Mucosa of gallbladder (tissue), 1 donor: ENCODE measurements around the gene ACSM6. TPM values are rescaled to one million over a fixed set of nuclear protein-coding genes. Genes with fewer than 3 reads are reported as not detected.

Experiments used
- DNase-seq: peaks from one replicate; pipeline ENCODE4 v3.0.0-alpha.2; 2020; ENCODE audit warnings: low spot score
- total RNA-seq: library from RNA; stranded (reverse); gene quantifications from one replicate; pipeline ENCODE4 v1.2.1, GENCODE V29; 2021
- donor health status: DM: no; HTN: no; CAD: no.

The ACSM6 gene
- total RNA-seq, 1 donor from 2014 or later: not detected

- peak; percentile 69 for DNase-seq
These were observed 52.6 kb downstream of the ACSM6 start for GRCh38 chr10:95246582-95247051.

- DNase-seq: no peak
These were observed 53.3 kb downstream of the ACSM6 start for GRCh38 chr10:95247200-95247880.

GRCh38 chr10:95247881-95248583, 54.0 kb downstream of the ACSM6 start:
- DNase-seq: no peak

- no peak for DNase-seq
These were observed 55.0 kb downstream of the ACSM6 start for GRCh38 chr10:95248989-95249388.

- DNase-seq: no peak
These were observed 55.4 kb downstream of the ACSM6 start for GRCh38 chr10:95249467-95249866.

GRCh38 chr10:95250856-95251255, 56.8 kb downstream of the ACSM6 start:
- no peak for DNase-seq

- DNase-seq: no peak
These were observed 59.0 kb downstream of the ACSM6 start for GRCh38 chr10:95253007-95253406.

GRCh38 chr10:95253686-95254085, 59.6 kb downstream of the ACSM6 start:
- DNase-seq: no peak

GRCh38 chr10:95254629-95255028, 60.6 kb downstream of the ACSM6 start:
- DNase-seq: no peak

- no peak for DNase-seq
These were observed 62.2 kb downstream of the ACSM6 start for GRCh38 chr10:95256268-95256667.

GRCh38 chr10:95257849-95258248, 63.8 kb downstream of the ACSM6 start:
- no peak for DNase-seq

- DNase-seq: no peak
These were observed 66.4 kb downstream of the ACSM6 start for GRCh38 chr10:95260397-95260881.

- DNase-seq: no peak
These were observed 67.0 kb downstream of the ACSM6 start for GRCh38 chr10:95260909-95261552.

GRCh38 chr10:95261926-95262325, 67.9 kb downstream of the ACSM6 start:
- no peak for DNase-seq

GRCh38 chr10:95262763-95263518, 68.9 kb downstream of the ACSM6 start:
- DNase-seq: no peak

GRCh38 chr10:95263864-95264226, 69.8 kb downstream of the ACSM6 start:
- no peak for DNase-seq

GRCh38 chr10:95264227-95265051, 70.4 kb downstream of the ACSM6 start:
- no peak for DNase-seq

- no peak for DNase-seq
These were observed 71.5 kb downstream of the ACSM6 start for GRCh38 chr10:95265572-95265971.

- DNase-seq: peak; percentile 34
These were observed 72.6 kb downstream of the ACSM6 start for GRCh38 chr10:95266674-95267095.

GRCh38 chr10:95267251-95267650, 73.2 kb downstream of the ACSM6 start:
- DNase-seq: no peak

GRCh38 chr10:95268438-95268837, 74.4 kb downstream of the ACSM6 start:
- DNase-seq: no peak
